Pons (tissue), 1 donor: ENCODE data around the gene SLC19A1.

Experiments
- DNase-seq: peaks from one replicate; pipeline ENCODE4 v3.0.0-alpha.2; 2016; ENCODE audit warnings: low spot score

SLC19A1 gene

GRCh38 chr21:45516671-45517151, 25.5 kb downstream of the SLC19A1 start:
- no peak for DNase-seq

- no peak for DNase-seq
These were observed 26.1 kb downstream of the SLC19A1 start for GRCh38 chr21:45516071-45516670.

- no peak for DNase-seq
These were observed 26.8 kb downstream of the SLC19A1 start for GRCh38 chr21:45515241-45516061.

- no peak for DNase-seq
These were observed 27.8 kb downstream of the SLC19A1 start for GRCh38 chr21:45514311-45515021.

- DNase-seq = no peak
These were observed 28.4 kb downstream of the SLC19A1 start for GRCh38 chr21:45513741-45514310.

- DNase-seq = peak; percentile 31
These were observed 29.1 kb downstream of the SLC19A1 start for GRCh38 chr21:45513003-45513717.

- DNase-seq = no peak
These were observed 29.6 kb downstream of the SLC19A1 start for GRCh38 chr21:45512626-45513002.

GRCh38 chr21:45511661-45512431, 30.4 kb downstream of the SLC19A1 start:
- DNase-seq = no peak

GRCh38 chr21:45511007-45511406, 31.2 kb downstream of the SLC19A1 start:
- no peak for DNase-seq

- no peak for DNase-seq
These were observed 31.7 kb downstream of the SLC19A1 start for GRCh38 chr21:45510466-45510955.

- DNase-seq = no peak
These were observed 32.4 kb downstream of the SLC19A1 start for GRCh38 chr21:45509566-45510465.

GRCh38 chr21:45508607-45509565, 33.4 kb downstream of the SLC19A1 start:
- DNase-seq = no peak

- DNase-seq = no peak
These were observed 34.2 kb downstream of the SLC19A1 start for GRCh38 chr21:45507888-45508508.

GRCh38 chr21:45507523-45507875, 34.7 kb downstream of the SLC19A1 start:
- DNase-seq = no peak

GRCh38 chr21:45506836-45507522, 35.3 kb downstream of the SLC19A1 start:
- no peak for DNase-seq

GRCh38 chr21:45506241-45506817, 35.9 kb downstream of the SLC19A1 start:
- no peak for DNase-seq

GRCh38 chr21:45505416-45506021, 36.7 kb downstream of the SLC19A1 start:
- DNase-seq = no peak
